Activated effector memory CD4-positive, alpha-beta T cell treated with Interleukin-2 at 50 U/mL for 16 hours (primary cell): ENCODE measurements around the gene WDR20.
"Not testable (repeated sequence)": the region's sequence is repeated elsewhere in the genome, so short reads cannot be mapped to it uniquely, and the experiment has no call there.

ENCODE experiments used
- DNase-seq: peaks from one replicate; pipeline ENCODE4 v3.0.0-alpha.2; 2020

WDR20 gene

GRCh38 chr14:102134719-102135118 is 5.0 kb upstream of the WDR20 start:
- DNase-seq: not testable (repeated sequence)

- DNase-seq: not testable (repeated sequence)
These were observed 4.2 kb upstream of the WDR20 start for GRCh38 chr14:102135456-102135855.

- no peak for DNase-seq
These were observed 1.2 kb upstream of the WDR20 start for GRCh38 chr14:102138535-102138934.

- DNase-seq: no peak
These were observed 774 bp upstream of the WDR20 start for GRCh38 chr14:102138961-102139285.

- peak; percentile 10 for DNase-seq
These were observed 491 bp downstream of the WDR20 start for GRCh38 chr14:102140027-102140749.

- no peak for DNase-seq
These were observed 1.1 kb downstream of the WDR20 start for GRCh38 chr14:102140750-102141145.

- DNase-seq: no peak
These were observed 2.1 kb downstream of the WDR20 start for GRCh38 chr14:102141797-102142196.

GRCh38 chr14:102144914-102145313 is 5.2 kb downstream of the WDR20 start:
- DNase-seq: no peak

GRCh38 chr14:102145395-102145794 is 5.7 kb downstream of the WDR20 start:
- no peak for DNase-seq

- no peak for DNase-seq
These were observed 6.7 kb downstream of the WDR20 start for GRCh38 chr14:102146423-102146822.

- no peak for DNase-seq
These were observed 10.4 kb downstream of the WDR20 start for GRCh38 chr14:102150083-102150482.

GRCh38 chr14:102150744-102151143 is 11.0 kb downstream of the WDR20 start:
- DNase-seq: no peak

- DNase-seq: not testable (repeated sequence)
These were observed 11.7 kb downstream of the WDR20 start for GRCh38 chr14:102151411-102151810.

GRCh38 chr14:102154121-102154520 is 14.4 kb downstream of the WDR20 start:
- no peak for DNase-seq

- DNase-seq: no peak
These were observed 15.3 kb downstream of the WDR20 start for GRCh38 chr14:102154821-102155549.

- no peak for DNase-seq
These were observed 17.6 kb downstream of the WDR20 start for GRCh38 chr14:102157346-102157745.

GRCh38 chr14:102158797-102159196 is 19.1 kb downstream of the WDR20 start:
- DNase-seq: no peak

GRCh38 chr14:102159841-102160240 is 20.1 kb downstream of the WDR20 start:
- DNase-seq: no peak

GRCh38 chr14:102162487-102162886 is 22.8 kb downstream of the WDR20 start:
- DNase-seq: no peak

GRCh38 chr14:102164241-102164641 is 24.5 kb downstream of the WDR20 start:
- no peak for DNase-seq

- no peak for DNase-seq
These were observed 25.3 kb downstream of the WDR20 start for GRCh38 chr14:102164965-102165364.

GRCh38 chr14:102170061-102170460 is 30.4 kb downstream of the WDR20 start:
- no peak for DNase-seq

- DNase-seq: no peak
These were observed 31.7 kb downstream of the WDR20 start for GRCh38 chr14:102171173-102172020.

GRCh38 chr14:102172021-102172272 is 32.2 kb downstream of the WDR20 start:
- not testable (repeated sequence) for DNase-seq
